Tibial nerve (tissue), 3 donors: ENCODE data around the gene OGA.

Experiments used
- POLR2A ChIP-seq, 2 donors: fragments of 450-650 bp; IDR thresholded peaks; one replicate each; pipeline ENCODE4 v1.6.1; 2017; ENCODE audit warnings: antibody characterized with exemption in 2 of 2, mild to moderate bottlenecking in 2 of 2, moderate library complexity in 2 of 2
- TF ChIP-seq, protein P1 (sequence below), 5 experiments: fragments of 200-600 bp in 3 of 5; fragments of 450-650 bp in 2 of 5; sonication (generic) in 3 of 5; IDR thresholded peaks; one replicate each; pipeline ENCODE4 v1.5.1; 2016 to 2019; ENCODE audit warnings: antibody characterized with exemption in 5 of 5, mild to moderate bottlenecking in 3 of 5, moderate library complexity in 2 of 5

DNA sequence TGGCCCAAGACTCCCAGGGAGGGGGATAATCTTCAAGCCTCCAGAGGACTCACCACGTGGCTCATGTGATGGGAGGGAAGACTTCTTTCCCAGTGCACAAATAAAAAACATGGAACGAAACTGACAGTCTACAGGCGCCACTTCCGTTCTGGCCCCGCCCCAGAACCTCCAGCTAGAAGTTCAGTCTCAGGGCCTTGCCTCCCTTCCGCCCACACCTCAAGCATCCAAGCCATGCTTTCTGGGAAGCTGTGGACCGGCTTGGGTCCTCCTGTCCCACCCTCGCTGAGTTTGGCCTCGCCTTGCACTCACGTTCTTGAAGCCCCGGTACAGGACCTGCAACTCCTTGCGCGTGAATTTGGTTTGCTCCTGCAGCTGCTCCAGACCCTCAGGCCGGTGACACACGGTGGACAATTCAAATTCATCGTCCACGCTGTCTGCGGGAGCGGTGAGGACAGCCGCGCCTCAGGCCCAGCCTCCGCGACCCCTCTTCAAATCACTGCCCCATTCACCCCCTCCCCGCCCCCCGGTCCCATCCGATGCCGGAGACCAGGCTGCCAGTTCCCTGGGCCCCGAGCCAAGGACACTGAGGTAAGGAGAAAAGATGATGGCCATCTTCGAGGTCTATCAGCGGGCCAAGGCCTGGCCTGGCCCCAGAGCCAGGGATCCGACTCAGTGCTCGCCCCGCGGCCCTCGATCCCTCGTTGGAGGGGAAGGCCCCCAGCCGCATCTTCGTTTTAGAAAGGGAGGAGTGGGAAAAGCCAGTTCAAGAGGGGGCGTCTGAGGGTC lies 10.7 kb upstream of the OGA start:
- TF ChIP-seq, protein P1, sequence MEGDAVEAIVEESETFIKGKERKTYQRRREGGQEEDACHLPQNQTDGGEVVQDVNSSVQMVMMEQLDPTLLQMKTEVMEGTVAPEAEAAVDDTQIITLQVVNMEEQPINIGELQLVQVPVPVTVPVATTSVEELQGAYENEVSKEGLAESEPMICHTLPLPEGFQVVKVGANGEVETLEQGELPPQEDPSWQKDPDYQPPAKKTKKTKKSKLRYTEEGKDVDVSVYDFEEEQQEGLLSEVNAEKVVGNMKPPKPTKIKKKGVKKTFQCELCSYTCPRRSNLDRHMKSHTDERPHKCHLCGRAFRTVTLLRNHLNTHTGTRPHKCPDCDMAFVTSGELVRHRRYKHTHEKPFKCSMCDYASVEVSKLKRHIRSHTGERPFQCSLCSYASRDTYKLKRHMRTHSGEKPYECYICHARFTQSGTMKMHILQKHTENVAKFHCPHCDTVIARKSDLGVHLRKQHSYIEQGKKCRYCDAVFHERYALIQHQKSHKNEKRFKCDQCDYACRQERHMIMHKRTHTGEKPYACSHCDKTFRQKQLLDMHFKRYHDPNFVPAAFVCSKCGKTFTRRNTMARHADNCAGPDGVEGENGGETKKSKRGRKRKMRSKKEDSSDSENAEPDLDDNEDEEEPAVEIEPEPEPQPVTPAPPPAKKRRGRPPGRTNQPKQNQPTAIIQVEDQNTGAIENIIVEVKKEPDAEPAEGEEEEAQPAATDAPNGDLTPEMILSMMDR (IDR thresholded peaks at IDR 0.05): no peak
- TF ChIP-seq POLR2A (IDR thresholded peaks at IDR 0.05): no peak
